Ovary (tissue), 9 donors: Measurements from ENCODE around the gene LRMDA. TPM values are rescaled to one million over a fixed set of nuclear protein-coding genes. Genes with fewer than 3 reads are reported as not detected.

Source experiments
- DNase-seq, 5 donors: peaks; one replicate each; pipeline ENCODE4 v3.0.0-alpha.2; 2019 to 2020
- H3K27ac ChIP-seq, 2 donors: fragments of 200-600 bp; one replicate each; pipeline versions ENCODE4 v1.5.1 to v1.8.0; 2019 to 2022
- H3K27me3 ChIP-seq: fragments of 200-600 bp; one replicate; pipeline ENCODE4 v1.8.0; 2022
- H3K36me3 ChIP-seq: fragments of 200-600 bp; sonication (generic); one replicate; pipeline ENCODE4 v1.5.1; 2019
- H3K4me1 ChIP-seq: one replicate; pipeline ENCODE4 v1.8.1; 2013; ENCODE audit warnings: mild to moderate bottlenecking, moderate library complexity; ENCODE audit not compliant: insufficient read depth
- H3K4me3 ChIP-seq: fragments of 200-600 bp; sonication (generic); one replicate; pipeline ENCODE4 v1.5.1; 2017
- H3K9me3 ChIP-seq, 2 donors: fragments of 200-600 bp in 1 of 2; sonication (generic) in 1 of 2; one replicate each; pipeline versions ENCODE4 v1.5.1 to v1.8.1; 2013 to 2019; ENCODE audit warnings: mild to moderate bottlenecking in 1 of 2, moderate library complexity in 1 of 2
- EP300 ChIP-seq: sonication (generic); formaldehyde crosslinking; IDR thresholded peaks from one replicate; pipeline ENCODE4 v1.6.1; 2017; ENCODE audit warnings: antibody characterized with exemption
- POLR2A ChIP-seq: fragments of 450-650 bp; IDR thresholded peaks from one replicate; pipeline ENCODE4 v1.6.1; 2017; ENCODE audit warnings: antibody characterized with exemption, mild to moderate bottlenecking, moderate library complexity
- WGBS, 3 donors: extraction: QIAGEN DNeasy Blood & Tissue Kit in 1 of 3; methylation state at CpG; one replicate each; pipeline versions ENCODE4 v1.1.5 to v1.1.7; 2013 to 2017; 5-methylcytosine and 5-hydroxymethylcytosine counted together
- intact Hi-C, 4 donors: fragments of 100-400 bp; cut with DNase I; formaldehyde crosslinking; loops; one replicate each; pipeline versions ENCODE4 v1.11.0 to v1.15.1; 2022 to 2023
- polyA plus RNA-seq, 2 donors: library from polyadenylated mRNA; stranded (reverse); fragments of 200-250 nt in 1 of 2; fragments of 350-450 nt in 1 of 2; fragmentation: Illumina TruSeq in 1 of 2; extraction: RNeasy Lipid Tissue Mini Kit (QIAGEN cat#74804) in 1 of 2; gene quantifications; one replicate each; pipeline ENCODE4 v1.2.3, GENCODE V29; 2013 to 2014
- total RNA-seq, 7 donors: library from RNA; depleted of rRNA in 2 of 7; stranded (reverse); fragments of >200 nt in 2 of 7; fragmentation: NEBNext Ultra II Directional in 3 of 7; extraction: Animal tissue kit (Norgen Biotek cat#: 25700) in 3 of 7; gene quantifications; one replicate each; pipeline versions ENCODE4 v1.1.0 to v1.2.4, GENCODE V29; 2016 to 2023
- TF ChIP-seq, protein P1 (sequence below), 3 donors: fragments of 450-650 bp in 2 of 3; fragments of 200-600 bp in 1 of 3; IDR thresholded peaks; one replicate each; pipeline versions ENCODE4 v1.5.1 to v1.8.0; 2016 to 2022; ENCODE audit warnings: antibody characterized with exemption in 3 of 3, mild to moderate bottlenecking in 1 of 3
- donor health status: DM: no; HTN: no; CAD: no; lungs with moderate emphysema.
- donor health status: DM: no; HTN: no; CAD: no.
- donor health status: Bipolar disorder and iron deficiency.
- donor health status: DM: yes; HTN: yes; CAD: no.
- donor health status: DM: no; HTN: no; CAD: no.
- donor health status: DM: yes; HTN: yes; CAD: no.

The LRMDA gene
- total and polyA plus RNA-seq, 9 donors: 14.8 to 30.7 (median 22.9) TPM

DNA sequence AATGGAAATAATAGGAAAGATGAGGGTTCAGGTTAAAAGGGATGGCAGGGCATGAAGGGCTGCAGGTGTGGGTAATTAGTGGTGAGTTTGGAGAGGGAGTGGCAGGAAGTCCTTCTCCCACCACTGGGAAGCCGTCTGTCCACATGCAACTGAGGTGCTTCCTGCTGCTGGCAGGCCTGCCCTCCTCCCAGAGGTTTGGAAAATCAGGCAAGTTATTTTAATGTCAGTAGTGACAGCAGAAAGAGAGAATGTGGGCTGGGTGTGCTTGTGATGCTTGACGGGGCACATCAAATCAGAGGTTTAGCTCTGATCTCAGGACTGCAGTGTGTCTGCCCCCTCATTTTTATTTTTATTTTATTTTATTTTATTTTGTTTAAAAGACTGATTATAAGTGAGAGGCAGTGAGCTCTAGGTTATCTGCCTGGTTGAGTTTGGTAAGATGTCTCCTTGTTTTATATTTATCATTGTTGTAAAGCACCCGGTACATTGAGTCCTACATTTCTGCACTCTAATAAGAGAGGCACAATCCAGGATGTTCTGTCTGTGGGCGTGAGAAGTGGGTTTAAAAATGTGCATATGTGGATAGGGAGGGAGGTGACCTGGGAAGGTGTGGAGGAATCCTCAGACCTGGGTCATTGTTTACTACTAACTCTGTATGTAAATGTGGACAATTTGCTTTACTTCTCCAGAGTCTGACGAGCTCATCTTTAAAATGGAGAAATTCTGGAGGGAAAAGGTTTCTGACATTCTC is 504.4 kb downstream of the LRMDA start:
- Histone ChIP-seq H3K36me3 (no peaks in the 10 kb centered on the region), H3K27ac (no peak overlapping the region), H3K9me3 (no peaks in the 10 kb centered on the region), H3K4me3 (no peak overlapping the region), H3K4me1 (peaks cover 3% of the 10 kb centered on the region), H3K27me3 (no peaks in the 10 kb centered on the region)
- WGBS, 3 donors: 58 to 69% (median 62%) methylated on average over 5 of the region's 5 CpGs
- DNase-seq: no peak
- TF ChIP-seq EP300 (no peak), POLR2A (no peak)
- TF ChIP-seq, protein P1, sequence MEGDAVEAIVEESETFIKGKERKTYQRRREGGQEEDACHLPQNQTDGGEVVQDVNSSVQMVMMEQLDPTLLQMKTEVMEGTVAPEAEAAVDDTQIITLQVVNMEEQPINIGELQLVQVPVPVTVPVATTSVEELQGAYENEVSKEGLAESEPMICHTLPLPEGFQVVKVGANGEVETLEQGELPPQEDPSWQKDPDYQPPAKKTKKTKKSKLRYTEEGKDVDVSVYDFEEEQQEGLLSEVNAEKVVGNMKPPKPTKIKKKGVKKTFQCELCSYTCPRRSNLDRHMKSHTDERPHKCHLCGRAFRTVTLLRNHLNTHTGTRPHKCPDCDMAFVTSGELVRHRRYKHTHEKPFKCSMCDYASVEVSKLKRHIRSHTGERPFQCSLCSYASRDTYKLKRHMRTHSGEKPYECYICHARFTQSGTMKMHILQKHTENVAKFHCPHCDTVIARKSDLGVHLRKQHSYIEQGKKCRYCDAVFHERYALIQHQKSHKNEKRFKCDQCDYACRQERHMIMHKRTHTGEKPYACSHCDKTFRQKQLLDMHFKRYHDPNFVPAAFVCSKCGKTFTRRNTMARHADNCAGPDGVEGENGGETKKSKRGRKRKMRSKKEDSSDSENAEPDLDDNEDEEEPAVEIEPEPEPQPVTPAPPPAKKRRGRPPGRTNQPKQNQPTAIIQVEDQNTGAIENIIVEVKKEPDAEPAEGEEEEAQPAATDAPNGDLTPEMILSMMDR (IDR thresholded peaks at IDR 0.05): no peak
- intact Hi-C loops: no loop called here

DNA sequence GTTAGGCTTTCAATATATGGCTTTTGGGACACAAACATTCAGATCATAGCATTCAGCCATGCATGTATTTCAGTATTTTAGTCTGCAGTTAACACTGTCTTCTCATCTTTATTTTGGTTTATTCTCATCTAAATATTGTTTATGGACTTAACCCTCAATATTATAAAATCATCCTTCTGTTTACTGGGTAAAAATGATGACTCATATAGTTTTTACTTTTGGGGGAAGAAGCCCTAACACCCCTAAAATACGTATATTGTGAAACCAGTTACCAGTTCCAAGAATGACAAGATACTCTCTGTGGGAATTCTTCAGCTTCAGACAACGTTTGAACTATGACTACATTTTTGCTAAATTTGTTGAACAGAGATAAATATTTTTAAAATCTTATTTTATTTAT is 505.4 kb downstream of the LRMDA start:
- Histone ChIP-seq H3K4me1 (peaks cover 3% of the 10 kb centered on the region), H3K9me3 (no peaks in the 10 kb centered on the region), H3K27me3 (no peaks in the 10 kb centered on the region), H3K27ac (no peak overlapping the region), H3K36me3 (no peaks in the 10 kb centered on the region), H3K4me3 (no peak overlapping the region)
- WGBS, 3 donors: 15 to 22% (median 17%) methylated on average over 2 of the region's 2 CpGs
- intact Hi-C loops: no loop called here
- no peak for DNase-seq
- TF ChIP-seq POLR2A (no peak), EP300 (no peak)
- TF ChIP-seq, protein P1 (IDR thresholded peaks at IDR 0.05): no peak

DNA sequence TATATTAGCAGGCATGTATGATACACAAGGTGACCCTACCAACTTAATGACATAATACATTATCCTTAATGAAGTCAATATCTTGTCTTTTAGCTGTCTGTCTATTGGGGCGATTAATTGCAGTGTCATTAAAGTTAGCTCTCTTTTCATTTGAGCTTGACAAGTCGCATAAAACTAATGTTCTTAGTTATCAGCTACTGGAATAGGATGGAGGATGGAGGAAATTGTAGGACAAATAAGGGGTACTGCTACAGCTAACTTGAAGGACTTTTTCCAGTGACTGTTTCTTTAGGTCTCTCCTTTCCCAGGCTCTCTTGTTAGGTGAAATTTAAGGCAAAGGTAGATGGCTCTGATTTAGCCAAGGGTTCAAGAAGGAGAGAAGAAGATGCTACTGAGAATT is 506.4 kb downstream of the LRMDA start:
- 69 to 78% (median 75%) methylated on average over 2 of the region's 2 CpGs for WGBS, 3 donors
- Histone ChIP-seq H3K27ac (no peak overlapping the region), H3K27me3 (no peaks in the 10 kb centered on the region), H3K4me3 (no peak overlapping the region), H3K4me1 (peaks cover 3% of the 10 kb centered on the region), H3K36me3 (no peaks in the 10 kb centered on the region), H3K9me3 (no peaks in the 10 kb centered on the region)
- intact Hi-C loops: no loop called here
- TF ChIP-seq, protein P1 (IDR thresholded peaks at IDR 0.05): no peak
- no peak for TF ChIP-seq EP300
- DNase-seq: no peak

DNA sequence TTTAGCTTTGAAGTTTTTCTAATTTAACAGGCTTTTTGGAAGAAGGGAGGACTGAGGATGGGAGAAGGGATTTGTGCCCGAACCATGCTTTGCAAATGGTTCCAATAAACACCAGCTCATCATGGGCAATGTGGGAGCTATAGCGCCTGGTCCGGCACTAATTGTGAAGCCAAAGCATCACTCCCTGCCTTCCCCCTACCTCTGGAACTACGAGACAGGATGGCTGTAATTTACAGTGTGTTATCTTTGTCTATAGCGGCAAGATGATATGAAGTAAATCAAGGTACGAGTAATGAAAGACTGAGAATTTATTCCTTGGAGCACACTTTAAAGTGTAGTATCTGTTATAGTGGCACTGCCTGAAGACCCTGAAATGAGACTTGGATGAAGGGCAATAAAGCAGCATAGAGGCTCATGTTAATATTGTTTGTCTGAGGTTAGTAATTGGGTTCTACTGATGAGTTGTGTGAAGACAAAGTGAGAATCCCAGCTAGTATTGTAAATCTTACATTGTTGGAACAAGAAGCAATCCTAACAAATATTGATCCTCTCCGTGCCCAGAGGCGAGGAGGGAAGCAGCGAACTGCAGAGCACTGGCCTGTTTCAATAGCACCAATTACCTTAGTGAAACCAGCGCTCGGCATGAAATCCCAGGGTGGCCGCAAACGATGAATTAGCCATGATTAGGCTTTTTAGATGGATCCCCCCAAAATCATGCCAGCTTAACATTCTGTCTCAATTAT is 507.1 kb downstream of the LRMDA start:
- H3K9me3 ChIP-seq: no peaks in the 10 kb centered on the region
- H3K4me3 ChIP-seq: no peak overlapping the region
- H3K27ac ChIP-seq: no peak overlapping the region
- WGBS, 3 donors: 92 to 96% (median 94%) methylated on average over 13 of the region's 13 CpGs
- H3K4me1 ChIP-seq: peaks cover 3% of the 10 kb centered on the region
- no peak for TF ChIP-seq POLR2A
- TF ChIP-seq, protein P1 (IDR thresholded peaks at IDR 0.05): no peak
- TF ChIP-seq EP300: no peak
- H3K36me3 ChIP-seq: no peaks in the 10 kb centered on the region
- no peaks in the 10 kb centered on the region for H3K27me3 ChIP-seq
- no peak for DNase-seq
- intact Hi-C loops: no loop called here
